ENCODE measurements around the gene HEATR5A. TPM values are rescaled to one million over a fixed set of nuclear protein-coding genes. Genes with fewer than 3 reads are reported as not detected.

HEATR5A gene
- total and polyA plus RNA-seq, 9 of the 15 experiments (the other 6 are each of a cell fraction or from before 2014, with no cell fraction given) = 8.0 to 50.9 (median 23.0) TPM

DNA sequence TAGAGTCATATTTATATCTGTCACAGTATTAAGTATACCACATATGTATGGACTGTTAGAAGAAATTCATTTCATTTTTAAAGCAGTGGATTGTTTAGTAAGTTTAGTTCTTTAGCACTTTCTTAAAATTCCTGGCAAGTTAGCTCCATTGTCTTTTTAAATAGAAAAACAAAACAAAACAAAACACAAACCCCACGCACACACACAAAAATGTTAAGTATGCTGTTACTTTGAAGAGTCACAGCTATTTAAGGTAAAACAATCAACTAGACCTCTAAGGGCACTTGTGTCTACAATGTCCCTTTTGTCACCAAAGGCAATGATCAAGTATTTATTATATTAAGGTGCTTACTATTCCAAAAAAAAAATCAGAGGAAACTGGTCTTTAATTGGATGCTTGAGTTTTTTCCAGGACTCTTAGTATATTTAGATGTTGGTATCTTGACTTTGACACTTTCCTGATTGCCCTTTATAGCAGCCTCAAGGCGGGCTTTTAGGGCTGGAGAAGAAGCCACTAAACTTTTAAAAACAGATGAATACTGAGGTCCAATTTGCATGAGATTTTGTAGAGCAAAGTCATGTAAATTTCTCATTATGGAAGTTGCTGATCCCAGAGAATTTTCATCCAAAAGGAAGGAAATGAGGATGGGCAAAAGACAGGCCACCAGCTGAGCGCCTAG is 127.3 kb downstream of the HEATR5A start:
- in situ Hi-C loops (cut with MboI) (no loop called here), intact Hi-C loops (cut with micrococcal nuclease) (no loop called here)
- H3K4me1 ChIP-seq (replicated peaks in 1 of 2; ENCODE audit: control insufficient read depth in 2 of 2, insufficient read depth in 2 of 2, low read length in 2 of 2) = no peaks in the 10 kb centered on the region
- no peak overlapping the region for H3K9ac ChIP-seq (ENCODE audit: insufficient read depth in 1 of 2, low read depth in 2 of 2, low read length in 2 of 2)
- no peaks in the 10 kb centered on the region for H3K27me3 ChIP-seq (ENCODE audit: control insufficient read depth in 2 of 2, insufficient read depth in 2 of 2, low read length in 2 of 2)
- no peak for ATAC-seq
- FAIRE-seq = no peak
- POLR2A ChIA-PET = no interaction called here
- no peak overlapping the region for H2AFZ ChIP-seq (ENCODE audit: low read depth, low read length)
- 88% methylated on average over 3 of the region's 3 CpGs for WGBS (ENCODE audit: insufficient coverage, low coverage, missing lambda C conversion rate)
- no peak overlapping the region for H3K4me2 ChIP-seq (ENCODE audit: insufficient read depth, low read length)
- H3K4me3 ChIP-seq = no peak overlapping the region
- H3K27ac ChIP-seq (ENCODE audit: extremely low read depth, low read depth, low read length) = no peak overlapping the region
- TF ChIP-seq NFATC3 (IDR thresholded peaks at IDR 0.05) (no peak), POLR2AphosphoS2 (IDR thresholded peaks at IDR 0.05; ENCODE audit: low read length) (no peak), HDGF (IDR thresholded peaks at IDR 0.05) (no peak), CHD2 (IDR thresholded peaks at IDR 0.05; ENCODE audit: low read depth, low read length) (no peak), PTRF (tag; IDR thresholded peaks at IDR 0.05) (no peak), CREM (IDR thresholded peaks at IDR 0.05; ENCODE audit: low read depth) (no peak), ZNF23 (CRISPR knock-in tag; IDR thresholded peaks at IDR 0.05) (no peak), BDP1 (IDR thresholded peaks at IDR 0.05; ENCODE audit: insufficient read depth, insufficient read length) (no peak), NONO (IDR thresholded peaks at IDR 0.05; ENCODE audit: low read depth in 2 of 2, low read length in 1 of 2) (no peak), ZNF133 (CRISPR knock-in tag; IDR thresholded peaks at IDR 0.05) (no peak), EP300 (IDR thresholded peaks at IDR 0.05; ENCODE audit: low read length) (no peak), RBBP5 (IDR thresholded peaks at IDR 0.05; ENCODE audit: borderline replicate concordance, insufficient read depth, low read length, poor library complexity, severe bottlenecking) (no peak), U2AF1 (optimal IDR thresholded peaks at IDR 0.05; ENCODE audit: low read depth, low read length) (no peak)
- TF ChIP-seq, protein P1, sequence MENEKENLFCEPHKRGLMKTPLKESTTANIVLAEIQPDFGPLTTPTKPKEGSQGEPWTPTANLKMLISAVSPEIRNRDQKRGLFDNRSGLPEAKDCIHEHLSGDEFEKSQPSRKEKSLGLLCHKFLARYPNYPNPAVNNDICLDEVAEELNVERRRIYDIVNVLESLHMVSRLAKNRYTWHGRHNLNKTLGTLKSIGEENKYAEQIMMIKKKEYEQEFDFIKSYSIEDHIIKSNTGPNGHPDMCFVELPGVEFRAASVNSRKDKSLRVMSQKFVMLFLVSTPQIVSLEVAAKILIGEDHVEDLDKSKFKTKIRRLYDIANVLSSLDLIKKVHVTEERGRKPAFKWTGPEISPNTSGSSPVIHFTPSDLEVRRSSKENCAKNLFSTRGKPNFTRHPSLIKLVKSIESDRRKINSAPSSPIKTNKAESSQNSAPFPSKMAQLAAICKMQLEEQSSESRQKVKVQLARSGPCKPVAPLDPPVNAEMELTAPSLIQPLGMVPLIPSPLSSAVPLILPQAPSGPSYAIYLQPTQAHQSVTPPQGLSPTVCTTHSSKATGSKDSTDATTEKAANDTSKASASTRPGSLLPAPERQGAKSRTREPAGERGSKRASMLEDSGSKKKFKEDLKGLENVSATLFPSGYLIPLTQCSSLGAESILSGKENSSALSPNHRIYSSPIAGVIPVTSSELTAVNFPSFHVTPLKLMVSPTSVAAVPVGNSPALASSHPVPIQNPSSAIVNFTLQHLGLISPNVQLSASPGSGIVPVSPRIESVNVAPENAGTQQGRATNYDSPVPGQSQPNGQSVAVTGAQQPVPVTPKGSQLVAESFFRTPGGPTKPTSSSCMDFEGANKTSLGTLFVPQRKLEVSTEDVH (IDR thresholded peaks at IDR 0.05; ENCODE audit: low read depth, partially characterized antibody) = no peak
- TF ChIP-seq, protein P2, sequence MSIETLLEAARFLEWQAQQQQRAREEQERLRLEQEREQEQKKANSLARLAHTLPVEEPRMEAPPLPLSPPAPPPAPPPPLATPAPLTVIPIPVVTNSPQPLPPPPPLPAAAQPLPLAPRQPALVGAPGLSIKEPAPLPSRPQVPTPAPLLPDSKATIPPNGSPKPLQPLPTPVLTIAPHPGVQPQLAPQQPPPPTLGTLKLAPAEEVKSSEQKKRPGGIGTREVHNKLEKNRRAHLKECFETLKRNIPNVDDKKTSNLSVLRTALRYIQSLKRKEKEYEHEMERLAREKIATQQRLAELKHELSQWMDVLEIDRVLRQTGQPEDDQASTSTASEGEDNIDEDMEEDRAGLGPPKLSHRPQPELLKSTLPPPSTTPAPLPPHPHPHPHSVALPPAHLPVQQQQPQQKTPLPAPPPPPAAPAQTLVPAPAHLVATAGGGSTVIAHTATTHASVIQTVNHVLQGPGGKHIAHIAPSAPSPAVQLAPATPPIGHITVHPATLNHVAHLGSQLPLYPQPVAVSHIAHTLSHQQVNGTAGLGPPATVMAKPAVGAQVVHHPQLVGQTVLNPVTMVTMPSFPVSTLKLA (conservative IDR thresholded peaks at IDR 0.05) = no peak
- TF ChIP-seq, protein P3, sequence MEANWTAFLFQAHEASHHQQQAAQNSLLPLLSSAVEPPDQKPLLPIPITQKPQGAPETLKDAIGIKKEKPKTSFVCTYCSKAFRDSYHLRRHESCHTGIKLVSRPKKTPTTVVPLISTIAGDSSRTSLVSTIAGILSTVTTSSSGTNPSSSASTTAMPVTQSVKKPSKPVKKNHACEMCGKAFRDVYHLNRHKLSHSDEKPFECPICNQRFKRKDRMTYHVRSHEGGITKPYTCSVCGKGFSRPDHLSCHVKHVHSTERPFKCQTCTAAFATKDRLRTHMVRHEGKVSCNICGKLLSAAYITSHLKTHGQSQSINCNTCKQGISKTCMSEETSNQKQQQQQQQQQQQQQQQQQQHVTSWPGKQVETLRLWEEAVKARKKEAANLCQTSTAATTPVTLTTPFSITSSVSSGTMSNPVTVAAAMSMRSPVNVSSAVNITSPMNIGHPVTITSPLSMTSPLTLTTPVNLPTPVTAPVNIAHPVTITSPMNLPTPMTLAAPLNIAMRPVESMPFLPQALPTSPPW (CRISPR knock-in tag; IDR thresholded peaks at IDR 0.05) = no peak
- TF ChIP-seq, protein P4, sequence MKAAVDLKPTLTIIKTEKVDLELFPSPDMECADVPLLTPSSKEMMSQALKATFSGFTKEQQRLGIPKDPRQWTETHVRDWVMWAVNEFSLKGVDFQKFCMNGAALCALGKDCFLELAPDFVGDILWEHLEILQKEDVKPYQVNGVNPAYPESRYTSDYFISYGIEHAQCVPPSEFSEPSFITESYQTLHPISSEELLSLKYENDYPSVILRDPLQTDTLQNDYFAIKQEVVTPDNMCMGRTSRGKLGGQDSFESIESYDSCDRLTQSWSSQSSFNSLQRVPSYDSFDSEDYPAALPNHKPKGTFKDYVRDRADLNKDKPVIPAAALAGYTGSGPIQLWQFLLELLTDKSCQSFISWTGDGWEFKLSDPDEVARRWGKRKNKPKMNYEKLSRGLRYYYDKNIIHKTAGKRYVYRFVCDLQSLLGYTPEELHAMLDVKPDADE (conservative IDR thresholded peaks at IDR 0.05; ENCODE audit: control insufficient read depth, low read depth, low read length) = no peak
- DNase-seq (ENCODE audit: extremely low read depth in 1 of 4, low spot score in 3 of 4) = no peak
- BruUV-seq (replicated peaks) = no TSS peak
- no peaks in the 10 kb centered on the region for H3K9me3 ChIP-seq (replicated peaks; ENCODE audit: control insufficient read depth, insufficient read depth, low read depth, low read length)
- CTCF ChIA-PET (ENCODE audit: low intra/inter-chr PET ratio) = no interaction called here
- no peaks in the 10 kb centered on the region for H3K79me2 ChIP-seq (ENCODE audit: control insufficient read depth, insufficient read depth, low read length)
- no peaks in the 10 kb centered on the region for H4K20me1 ChIP-seq (replicated peaks; ENCODE audit: control insufficient read depth, insufficient read depth, low read length)
- 0 out of 3 replicates have a peak, but pooled peaks cover 3% of the 10 kb centered on the region for H3K36me3 ChIP-seq (ENCODE audit: control insufficient read depth, insufficient read depth, low read length)
- no peaks in the 10 kb centered on the region for H3K9me1 ChIP-seq (ENCODE audit: control insufficient read depth, insufficient read depth, low read length)
